H1 (cell line): Measurements from ENCODE around the gene CEBPA.

Source experiments
- EZH2 ChIP-seq: fragments of 200-600 bp; sonication (generic); IDR thresholded peaks from 2 replicates; pipeline ENCODE4 v1.7.1; 2012; ENCODE audit warnings: low read depth, mild to moderate bottlenecking, moderate library complexity, low read length, inconsistent platforms; ENCODE audit not compliant: severe bottlenecking
- POLR2AphosphoS5 ChIP-seq: IDR thresholded peaks from 2 replicates; pipeline ENCODE4 v1.6.1; 2011; ENCODE audit warnings: low read depth, low read length
- SRF ChIP-seq: IDR thresholded peaks from 2 replicates; pipeline ENCODE4 v1.6.1; 2011; ENCODE audit warnings: mild to moderate bottlenecking, low read depth, low read length, moderate library complexity
- TCF12 ChIP-seq: IDR thresholded peaks from 2 replicates; pipeline ENCODE4 v1.6.1; 2011; ENCODE audit warnings: low read depth, mild to moderate bottlenecking, low read length
- TF ChIP-seq, protein P1 (sequence below): IDR thresholded peaks from 2 replicates; pipeline ENCODE4 v1.6.1; 2011; ENCODE audit warnings: low read depth, mild to moderate bottlenecking, low read length; ENCODE audit not compliant: insufficient read depth

DNA sequence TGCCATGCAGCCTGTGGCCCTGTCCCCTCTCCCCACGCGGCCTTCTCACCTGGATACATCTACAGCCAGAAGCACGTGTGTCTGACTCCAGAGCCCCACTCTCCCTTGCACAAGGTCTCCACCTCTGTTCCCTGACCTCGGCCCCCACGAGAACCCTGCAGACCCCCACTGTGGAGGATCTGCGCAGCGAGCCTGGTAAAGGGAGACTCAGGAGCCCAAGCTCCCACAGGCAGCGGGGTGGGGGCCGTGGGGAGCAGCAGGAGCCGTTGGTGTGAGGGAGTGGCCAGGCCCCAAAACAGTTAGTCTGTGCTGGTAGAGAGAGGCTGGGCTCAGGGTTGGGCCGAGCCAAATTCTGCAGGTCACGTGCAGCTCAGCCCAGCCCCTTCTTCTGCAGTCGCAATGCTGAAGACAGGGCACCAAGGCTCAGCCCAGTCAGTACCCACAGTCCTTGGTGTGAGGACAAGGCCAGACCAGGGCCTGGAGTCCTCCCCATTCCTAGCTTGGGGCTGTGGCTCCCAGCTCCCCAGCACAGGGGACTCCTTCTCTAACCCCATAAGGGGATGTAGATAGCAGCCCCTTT, 48.0 kb downstream of the CEBPA start:
- TF ChIP-seq SRF, result no peak
- no peak for TF ChIP-seq POLR2AphosphoS5
- TF ChIP-seq EZH2, result no peak
- TF ChIP-seq TCF12, result no peak
- TF ChIP-seq, protein P1, sequence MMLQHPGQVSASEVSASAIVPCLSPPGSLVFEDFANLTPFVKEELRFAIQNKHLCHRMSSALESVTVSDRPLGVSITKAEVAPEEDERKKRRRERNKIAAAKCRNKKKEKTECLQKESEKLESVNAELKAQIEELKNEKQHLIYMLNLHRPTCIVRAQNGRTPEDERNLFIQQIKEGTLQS, result no peak
